Measurements from ENCODE around the gene TULP4.
A peak's percentile ranks its signal among the peaks of the same experiment; 100 is the strongest.

The TULP4 gene

GRCh38 chr6:158457616-158458278 lies 145.5 kb downstream of the TULP4 start:
- Histone ChIP-seq H3K9ac (ENCODE audit: low read length) (no peak overlapping the region), H2BK15ac (ENCODE audit: low read depth, poor library complexity, severe bottlenecking) (no peak overlapping the region), H3K4ac (ENCODE audit: low read depth in 1 of 2, low read length in 2 of 2) (no peak overlapping the region), H4K91ac (ENCODE audit: low read length) (no peak overlapping the region), H3K18ac (ENCODE audit: low read depth in 1 of 2, low read length in 2 of 2) (no peak overlapping the region), H3K36me3 (ENCODE audit: control insufficient read depth in 1 of 2, insufficient read depth in 2 of 2, low read depth in 1 of 2, low read length in 2 of 2) (peaks cover 3 to 15% of the 10 kb centered on the region in 2 experiments), H3K79me1 (replicated peaks; ENCODE audit: low read length, poor library complexity, severe bottlenecking) (peaks cover 2% of the 10 kb centered on the region), H2BK12ac (ENCODE audit: low read length in 2 of 2) (no peak overlapping the region), H3K4me2 (ENCODE audit: low read length, poor library complexity, severe bottlenecking) (no peak overlapping the region), H3K9me3 (ENCODE audit: control insufficient read depth, low read length) (no peaks in the 10 kb centered on the region), H3K4me3 (ENCODE audit: insufficient read depth in 1 of 2, low read depth in 1 of 2, low read length in 2 of 2) (no peak overlapping the region), H2BK120ac (ENCODE audit: low read depth, low read length) (no peak overlapping the region), H2BK5ac (ENCODE audit: low read depth, low read length, poor library complexity, severe bottlenecking) (no peak overlapping the region), H3K14ac (ENCODE audit: low read length in 2 of 2) (no peak overlapping the region), H3K4me1 (ENCODE audit: control insufficient read depth, insufficient read depth, low read depth, low read length) (peaks cover 2% of the 10 kb centered on the region), H3K23ac (ENCODE audit: low read length in 2 of 2) (no peak overlapping the region), H3K27me3 (ENCODE audit: control insufficient read depth in 1 of 2, insufficient read depth in 1 of 2, low read length in 2 of 2) (no peaks in the 10 kb centered on the region), H2AK5ac (ENCODE audit: low read length, severe bottlenecking) (no peak overlapping the region), H2AFZ (ENCODE audit: low read depth, low read length) (no peak overlapping the region), H4K8ac (ENCODE audit: low read length) (no peak overlapping the region), H3K27ac (ENCODE audit: low read length, poor library complexity, severe bottlenecking) (no peak overlapping the region)
- WGBS = 89% methylated on average over 3 of the region's 4 CpGs
- DNase-seq = peak; percentile 16

DNA sequence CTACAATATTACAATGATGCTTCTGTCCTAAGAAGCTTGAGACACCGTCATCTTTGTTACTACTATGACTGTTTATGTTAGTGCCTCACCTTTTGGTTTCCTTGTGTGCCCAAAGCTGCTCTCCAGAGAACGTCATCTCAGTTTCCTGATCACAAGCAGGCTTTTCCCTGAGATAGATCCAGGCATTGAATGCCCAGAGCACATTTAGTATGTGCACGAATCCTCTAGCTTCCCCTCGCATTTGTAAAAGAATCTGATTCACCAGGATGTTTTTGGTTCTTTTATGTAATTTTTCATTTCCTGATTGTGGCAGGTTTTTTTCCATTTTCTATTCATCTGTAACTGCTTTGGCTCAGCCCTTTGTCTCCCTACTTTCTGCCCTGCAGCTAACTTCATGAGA lies 147.5 kb downstream of the TULP4 start:
- Histone ChIP-seq H2BK15ac (ENCODE audit: low read depth, poor library complexity, severe bottlenecking) (no peak overlapping the region), H2BK5ac (ENCODE audit: low read depth, low read length, poor library complexity, severe bottlenecking) (no peak overlapping the region), H2BK120ac (ENCODE audit: low read depth, low read length) (no peak overlapping the region), H3K18ac (ENCODE audit: low read depth in 1 of 2, low read length in 2 of 2) (no peak overlapping the region), H3K27ac (ENCODE audit: low read length, poor library complexity, severe bottlenecking) (no peak overlapping the region), H4K91ac (ENCODE audit: low read length) (no peak overlapping the region), H3K4ac (ENCODE audit: low read depth in 1 of 2, low read length in 2 of 2) (no peak overlapping the region), H3K9ac (ENCODE audit: low read length) (no peak overlapping the region), H2BK12ac (ENCODE audit: low read length in 2 of 2) (no peak overlapping the region), H3K4me1 (ENCODE audit: control insufficient read depth, insufficient read depth, low read depth, low read length) (peaks cover 2% of the 10 kb centered on the region), H2AFZ (ENCODE audit: low read depth, low read length) (no peak overlapping the region), H3K23ac (ENCODE audit: low read length in 2 of 2) (no peak overlapping the region), H2AK5ac (ENCODE audit: low read length, severe bottlenecking) (no peak overlapping the region), H3K27me3 (ENCODE audit: control insufficient read depth in 1 of 2, insufficient read depth in 1 of 2, low read length in 2 of 2) (no peaks in the 10 kb centered on the region), H3K79me1 (replicated peaks; ENCODE audit: low read length, poor library complexity, severe bottlenecking) (peaks cover 2% of the 10 kb centered on the region), H3K4me3 (ENCODE audit: insufficient read depth in 1 of 2, low read depth in 1 of 2, low read length in 2 of 2) (no peak overlapping the region), H3K36me3 (ENCODE audit: control insufficient read depth in 1 of 2, insufficient read depth in 2 of 2, low read depth in 1 of 2, low read length in 2 of 2) (peaks cover 7 to 23% of the 10 kb centered on the region in 2 experiments), H3K14ac (ENCODE audit: low read length in 2 of 2) (no peak overlapping the region), H3K9me3 (ENCODE audit: control insufficient read depth, low read length) (no peaks in the 10 kb centered on the region), H4K8ac (ENCODE audit: low read length) (no peak overlapping the region), H3K4me2 (ENCODE audit: low read length, poor library complexity, severe bottlenecking) (no peak overlapping the region)
- 92% methylated on average over 4 of the region's 4 CpGs for WGBS
- no peak for DNase-seq

DNA sequence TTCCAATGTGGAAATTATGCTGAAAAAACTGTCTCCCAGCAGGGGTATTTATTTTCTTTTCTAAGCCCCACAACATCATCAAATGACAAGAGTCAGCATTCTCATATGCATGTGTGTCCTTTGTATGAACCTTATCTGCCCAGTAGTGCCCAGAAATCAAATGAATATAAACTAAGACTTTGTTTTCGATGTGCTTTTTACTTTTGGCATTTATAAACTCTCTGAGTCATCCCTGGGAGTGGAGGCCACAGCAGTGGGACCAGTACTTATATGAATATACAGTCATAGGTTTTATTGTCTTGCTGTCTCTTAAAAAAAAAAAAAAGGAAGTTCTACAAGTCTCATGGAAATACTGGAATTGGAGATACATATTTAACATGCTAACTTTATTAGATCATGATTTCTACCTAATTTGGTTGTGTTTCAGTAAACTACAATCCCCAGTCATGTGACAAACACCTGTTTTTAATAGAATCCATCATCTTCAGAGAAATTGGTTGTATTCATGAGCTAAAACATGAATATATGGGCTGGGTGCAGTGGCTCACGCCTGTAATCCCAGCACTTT lies 148.4 kb downstream of the TULP4 start:
- Histone ChIP-seq H4K8ac (ENCODE audit: low read length) (no peak overlapping the region), H3K27me3 (ENCODE audit: control insufficient read depth in 1 of 2, insufficient read depth in 1 of 2, low read length in 2 of 2) (no peaks in the 10 kb centered on the region), H2BK120ac (ENCODE audit: low read depth, low read length) (no peak overlapping the region), H3K4ac (ENCODE audit: low read depth in 1 of 2, low read length in 2 of 2) (no peak overlapping the region), H2BK5ac (ENCODE audit: low read depth, low read length, poor library complexity, severe bottlenecking) (no peak overlapping the region), H2AK5ac (ENCODE audit: low read length, severe bottlenecking) (no peak overlapping the region), H3K14ac (ENCODE audit: low read length in 2 of 2) (no peak overlapping the region), H3K9me3 (ENCODE audit: control insufficient read depth, low read length) (no peaks in the 10 kb centered on the region), H2BK15ac (ENCODE audit: low read depth, poor library complexity, severe bottlenecking) (no peak overlapping the region), H2BK12ac (ENCODE audit: low read length in 2 of 2) (no peak overlapping the region), H3K4me1 (ENCODE audit: control insufficient read depth, insufficient read depth, low read depth, low read length) (peaks cover 2% of the 10 kb centered on the region), H3K4me2 (ENCODE audit: low read length, poor library complexity, severe bottlenecking) (no peak overlapping the region), H3K27ac (ENCODE audit: low read length, poor library complexity, severe bottlenecking) (no peak overlapping the region), H3K79me1 (replicated peaks; ENCODE audit: low read length, poor library complexity, severe bottlenecking) (peaks cover 3% of the 10 kb centered on the region), H3K9ac (ENCODE audit: low read length) (peak overlapping the region; percentile 30), H3K23ac (ENCODE audit: low read length in 2 of 2) (no peak overlapping the region), H2AFZ (ENCODE audit: low read depth, low read length) (no peak overlapping the region), H3K36me3 (ENCODE audit: control insufficient read depth in 1 of 2, insufficient read depth in 2 of 2, low read depth in 1 of 2, low read length in 2 of 2) (peaks cover 7 to 23% of the 10 kb centered on the region in 2 experiments), H3K4me3 (ENCODE audit: insufficient read depth in 1 of 2, low read depth in 1 of 2, low read length in 2 of 2) (no peak overlapping the region), H3K18ac (ENCODE audit: low read depth in 1 of 2, low read length in 2 of 2) (no peak overlapping the region), H4K91ac (ENCODE audit: low read length) (no peak overlapping the region)
- DNase-seq = peak; percentile 30
- 94% methylated on average over 2 of the region's 2 CpGs for whole genome bisulfite sequencing

DNA sequence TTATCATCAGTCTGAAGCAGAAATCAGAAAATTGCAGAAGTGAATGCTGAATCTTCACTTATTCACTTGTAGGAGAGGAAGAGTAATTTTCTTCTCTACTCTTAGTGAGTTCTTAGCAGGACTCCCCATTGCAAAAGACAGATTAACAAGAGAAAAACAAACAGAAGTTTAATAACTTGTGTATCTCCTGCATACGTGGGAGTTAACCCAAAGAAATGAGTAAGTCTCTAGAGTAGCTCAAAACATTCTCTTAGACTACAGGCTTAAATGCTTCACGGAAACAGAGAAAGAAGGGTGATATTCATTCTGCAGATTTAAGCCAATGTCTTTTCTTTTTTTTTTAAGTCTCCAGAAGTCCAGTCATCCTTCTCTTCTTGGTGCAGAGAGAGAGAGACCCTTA lies 149.7 kb downstream of the TULP4 start:
- no CpG with 5 or more reads among the region's 2 CpGs for WGBS
- no peak overlapping the region for H2BK5ac ChIP-seq (ENCODE audit: low read depth, low read length, poor library complexity, severe bottlenecking)
- H3K36me3 ChIP-seq (ENCODE audit: control insufficient read depth in 1 of 2, insufficient read depth in 2 of 2, low read depth in 1 of 2, low read length in 2 of 2) = peaks cover 7 to 28% of the 10 kb centered on the region in 2 experiments
- H2AFZ ChIP-seq (ENCODE audit: low read depth, low read length) = no peak overlapping the region
- H4K91ac ChIP-seq (ENCODE audit: low read length) = no peak overlapping the region
- no peak overlapping the region for H3K23ac ChIP-seq (ENCODE audit: low read length in 2 of 2)
- H2BK12ac ChIP-seq (ENCODE audit: low read length in 2 of 2) = no peak overlapping the region
- H3K4ac ChIP-seq (ENCODE audit: low read depth in 1 of 2, low read length in 2 of 2) = no peak overlapping the region
- DNase-seq = no peak
- H3K4me1 ChIP-seq (ENCODE audit: control insufficient read depth, insufficient read depth, low read depth, low read length) = peaks cover 2% of the 10 kb centered on the region
- no peaks in the 10 kb centered on the region for H3K9me3 ChIP-seq (ENCODE audit: control insufficient read depth, low read length)
- no peak overlapping the region for H3K27ac ChIP-seq (ENCODE audit: low read length, poor library complexity, severe bottlenecking)
- no peak overlapping the region for H3K4me2 ChIP-seq (ENCODE audit: low read length, poor library complexity, severe bottlenecking)
- no peak overlapping the region for H2BK15ac ChIP-seq (ENCODE audit: low read depth, poor library complexity, severe bottlenecking)
- H3K9ac ChIP-seq (ENCODE audit: low read length) = no peak overlapping the region
- H3K79me1 ChIP-seq (replicated peaks; ENCODE audit: low read length, poor library complexity, severe bottlenecking) = peaks cover 3% of the 10 kb centered on the region
- no peak overlapping the region for H3K18ac ChIP-seq (ENCODE audit: low read depth in 1 of 2, low read length in 2 of 2)
- no peak overlapping the region for H2AK5ac ChIP-seq (ENCODE audit: low read length, severe bottlenecking)
- no peak overlapping the region for H3K4me3 ChIP-seq (ENCODE audit: insufficient read depth in 1 of 2, low read depth in 1 of 2, low read length in 2 of 2)
- H3K14ac ChIP-seq (ENCODE audit: low read length in 2 of 2) = no peak overlapping the region
- H3K27me3 ChIP-seq (ENCODE audit: control insufficient read depth in 1 of 2, insufficient read depth in 1 of 2, low read length in 2 of 2) = no peaks in the 10 kb centered on the region
- H4K8ac ChIP-seq (ENCODE audit: low read length) = no peak overlapping the region
- H2BK120ac ChIP-seq (ENCODE audit: low read depth, low read length) = no peak overlapping the region
